ENCODE results near the gene PHRF1.

The PHRF1 gene

DNA sequence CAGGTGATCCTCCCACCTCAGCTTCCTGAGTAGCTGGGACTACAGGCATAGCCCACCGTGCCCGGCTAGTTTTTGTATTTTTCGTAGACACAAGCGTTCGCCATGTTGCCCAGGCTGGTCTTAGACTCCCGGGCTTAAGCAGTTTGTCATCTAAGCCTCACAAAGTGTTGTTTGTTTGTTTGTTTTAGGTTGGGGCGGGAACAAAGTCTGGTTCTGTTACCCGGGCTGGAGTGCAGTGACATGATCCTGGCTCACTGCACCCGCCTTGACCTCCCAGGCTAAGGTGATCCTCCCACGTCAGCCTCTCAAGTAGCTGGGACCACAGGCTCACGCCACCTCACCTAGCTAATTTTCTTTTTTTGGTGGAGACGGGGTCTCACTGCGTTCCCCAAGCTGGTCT is 26.9 kb downstream of the PHRF1 start:
- DNase-seq: no peak

DNA sequence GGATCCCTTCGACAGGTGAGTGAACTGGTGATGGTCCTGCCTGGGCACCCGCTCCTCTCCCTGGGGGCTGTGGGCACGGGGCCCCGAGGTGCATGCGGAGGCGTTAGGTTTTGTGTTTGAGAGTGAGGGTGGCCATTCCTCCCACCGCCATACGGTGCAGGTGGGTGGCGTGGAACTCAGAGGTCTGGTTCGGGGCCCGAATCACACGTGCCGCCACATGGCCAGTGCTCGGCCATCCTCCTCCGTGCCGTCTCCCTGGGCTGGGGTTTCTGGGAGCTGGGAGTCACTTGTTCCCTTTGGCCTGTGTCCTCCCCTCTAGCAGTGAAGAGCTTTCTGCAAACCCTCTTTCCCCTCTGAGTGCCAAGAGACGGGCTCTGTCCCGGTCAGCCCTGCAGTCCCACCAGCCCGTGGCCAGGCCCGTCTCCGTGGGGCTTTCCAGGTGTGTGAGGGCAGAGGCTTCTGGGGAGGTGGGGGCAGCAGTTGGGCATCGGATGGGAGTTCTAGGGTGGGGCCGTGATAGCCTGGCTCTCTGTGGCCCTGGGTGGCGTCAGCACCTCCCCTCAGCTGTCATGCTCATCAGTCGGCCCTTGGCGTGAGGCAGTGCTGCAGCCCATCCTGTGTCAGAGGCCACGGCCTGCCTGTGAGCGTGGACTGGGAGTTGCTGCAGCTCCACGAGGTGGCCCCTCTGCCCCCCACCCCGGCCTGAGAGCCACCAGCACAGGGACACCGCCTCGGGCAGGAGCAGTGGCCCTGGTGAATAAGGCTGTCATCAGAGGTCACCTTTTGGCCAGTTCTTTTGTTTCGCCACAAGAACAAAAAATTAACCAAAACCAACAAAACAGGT is 29.2 kb downstream of the PHRF1 start:
- DNase-seq: no peak

GRCh38 chr11:606245-606644 is 30.0 kb downstream of the PHRF1 start:
- DNase-seq: no peak

DNA sequence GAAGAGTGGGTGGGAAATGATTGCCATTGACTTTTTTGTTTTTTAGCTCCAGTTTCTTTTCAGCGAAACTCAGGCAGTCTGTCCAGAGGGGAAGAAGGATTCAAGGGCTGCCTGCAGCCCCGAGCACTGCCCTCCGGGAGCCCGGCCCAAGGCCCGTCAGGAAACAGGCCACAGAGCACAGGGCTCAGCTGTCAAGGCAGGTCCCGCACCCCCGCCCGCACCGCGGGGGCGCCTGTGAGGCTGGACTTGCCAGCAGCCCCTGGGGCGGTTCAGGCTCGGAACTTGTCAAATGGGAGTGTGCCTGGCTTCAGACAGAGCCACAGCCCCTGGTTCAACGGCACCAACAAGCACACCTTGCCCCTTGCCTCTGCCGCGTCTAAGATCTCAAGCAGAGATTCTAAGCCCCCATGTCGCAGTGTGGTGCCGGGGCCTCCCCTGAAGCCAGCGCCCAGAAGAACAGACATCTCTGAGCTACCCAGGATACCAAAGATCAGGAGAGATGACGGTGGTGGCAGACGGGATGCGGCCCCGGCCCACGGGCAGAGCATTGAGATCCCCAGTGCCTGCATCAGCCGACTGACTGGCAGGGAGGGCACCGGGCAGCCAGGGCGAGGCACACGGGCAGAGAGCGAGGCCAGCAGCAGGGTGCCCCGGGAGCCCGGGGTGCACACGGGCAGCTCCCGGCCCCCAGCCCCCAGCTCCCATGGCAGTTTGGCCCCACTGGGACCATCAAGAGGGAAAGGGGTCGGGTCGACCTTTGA is 30.9 kb downstream of the PHRF1 start:
- DNase-seq: no peak

DNA sequence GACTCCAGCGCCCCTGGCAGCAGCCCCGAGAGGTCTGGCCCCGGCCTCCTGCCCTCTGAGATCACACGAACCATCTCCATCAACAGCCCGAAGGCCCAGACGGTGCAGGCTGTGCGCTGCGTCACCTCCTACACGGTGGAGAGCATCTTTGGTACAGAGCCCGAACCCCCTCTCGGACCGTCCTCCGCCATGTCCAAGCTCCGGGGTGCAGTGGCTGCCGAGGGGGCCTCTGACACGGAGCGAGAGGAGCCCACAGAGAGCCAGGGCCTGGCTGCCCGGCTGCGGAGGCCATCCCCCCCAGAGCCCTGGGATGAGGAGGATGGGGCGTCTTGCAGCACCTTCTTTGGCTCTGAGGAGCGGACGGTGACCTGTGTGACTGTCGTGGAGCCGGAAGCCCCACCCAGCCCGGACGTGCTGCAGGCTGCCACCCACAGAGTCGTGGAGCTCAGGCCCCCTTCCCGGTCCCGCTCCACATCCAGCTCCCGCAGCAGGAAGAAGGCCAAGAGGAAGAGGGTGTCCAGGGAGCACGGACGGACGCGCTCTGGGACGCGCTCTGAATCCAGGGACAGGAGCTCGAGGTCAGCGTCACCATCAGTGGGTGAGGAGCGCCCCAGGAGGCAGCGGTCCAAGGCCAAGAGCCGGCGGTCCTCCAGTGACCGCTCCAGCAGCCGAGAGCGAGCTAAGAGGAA is 31.8 kb downstream of the PHRF1 start:
- DNase-seq: no peak

DNA sequence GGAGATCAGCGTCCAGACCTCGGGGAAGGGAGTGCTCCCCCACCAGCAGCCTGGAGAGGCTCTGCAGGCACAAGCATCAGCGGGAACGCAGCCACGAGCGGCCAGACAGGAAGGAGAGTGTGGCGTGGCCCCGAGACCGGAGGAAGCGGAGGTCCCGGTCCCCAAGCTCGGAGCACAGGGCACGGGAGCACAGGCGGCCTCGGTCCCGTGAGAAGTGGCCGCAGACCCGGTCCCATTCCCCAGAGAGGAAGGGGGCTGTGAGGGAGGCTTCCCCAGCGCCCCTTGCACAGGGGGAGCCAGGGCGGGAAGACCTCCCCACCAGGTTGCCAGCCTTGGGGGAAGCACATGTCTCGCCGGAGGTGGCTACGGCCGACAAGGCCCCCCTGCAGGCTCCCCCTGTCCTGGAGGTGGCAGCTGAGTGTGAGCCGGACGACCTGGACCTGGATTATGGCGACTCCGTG is 32.6 kb downstream of the PHRF1 start:
- DNase-seq: no peak

DNA sequence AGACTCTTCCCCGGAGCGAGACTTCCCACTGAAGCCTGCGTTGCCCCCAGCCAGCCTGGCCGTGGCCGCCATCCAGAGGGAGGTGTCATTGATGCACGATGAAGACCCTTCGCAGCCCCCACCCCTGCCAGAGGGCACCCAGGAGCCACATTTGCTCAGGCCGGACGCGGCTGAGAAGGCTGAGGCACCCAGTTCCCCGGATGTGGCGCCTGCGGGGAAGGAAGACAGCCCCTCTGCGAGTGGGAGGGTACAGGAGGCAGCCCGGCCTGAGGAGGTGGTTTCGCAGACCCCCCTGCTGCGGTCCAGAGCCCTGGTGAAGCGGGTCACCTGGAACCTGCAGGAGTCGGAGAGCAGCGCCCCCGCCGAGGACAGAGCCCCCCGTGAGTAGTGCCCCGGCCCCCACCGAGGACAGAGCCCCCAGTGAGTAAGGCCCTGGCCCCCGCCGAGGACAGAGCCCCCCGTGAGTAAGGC is 33.1 kb downstream of the PHRF1 start:
- DNase-seq: no peak

GRCh38 chr11:610146-610801 is 34.0 kb downstream of the PHRF1 start:
- no peak for DNase-seq

- DNase-seq: no peak
Observed at GRCh38 chr11:611001-611996, 35.0 kb downstream of the PHRF1 start.

- DNase-seq: peak in 1 of 2 experiments; percentile 44
Observed at GRCh38 chr11:612201-612960, 36.1 kb downstream of the PHRF1 start.

GRCh38 chr11:612961-613300 is 36.7 kb downstream of the PHRF1 start:
- DNase-seq: no peak

DNA sequence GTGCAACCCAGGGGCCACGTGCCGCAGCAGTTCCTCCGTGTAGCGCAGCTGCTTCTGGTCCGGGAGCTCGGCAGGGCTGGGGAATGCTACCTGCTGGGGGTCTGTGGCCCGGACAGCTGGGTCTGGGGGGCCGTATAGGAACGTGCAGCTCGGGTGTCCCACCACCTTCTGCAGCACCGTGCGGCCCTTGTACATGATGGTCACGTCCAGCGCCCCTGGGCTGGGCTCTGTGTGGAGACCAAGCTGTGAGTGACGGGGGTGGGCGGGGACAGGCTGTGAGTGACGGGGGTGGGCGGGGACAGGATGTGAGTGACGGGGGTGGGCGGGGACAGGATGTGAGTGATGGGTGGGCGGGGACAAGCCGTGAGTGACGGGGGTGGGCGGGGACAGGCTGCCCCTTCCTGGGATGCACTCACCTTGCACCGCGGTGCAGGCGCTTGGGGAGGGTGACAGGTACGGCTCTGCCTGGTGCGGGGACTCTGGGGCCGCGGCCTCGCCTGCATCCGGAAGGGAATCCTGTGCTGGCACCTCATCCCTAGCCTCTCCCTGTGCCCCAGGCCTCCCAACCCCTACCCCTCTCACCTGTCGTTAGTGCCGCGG is 37.2 kb downstream of the PHRF1 start:
- DNase-seq: peak; percentile 28 to 40

DNA sequence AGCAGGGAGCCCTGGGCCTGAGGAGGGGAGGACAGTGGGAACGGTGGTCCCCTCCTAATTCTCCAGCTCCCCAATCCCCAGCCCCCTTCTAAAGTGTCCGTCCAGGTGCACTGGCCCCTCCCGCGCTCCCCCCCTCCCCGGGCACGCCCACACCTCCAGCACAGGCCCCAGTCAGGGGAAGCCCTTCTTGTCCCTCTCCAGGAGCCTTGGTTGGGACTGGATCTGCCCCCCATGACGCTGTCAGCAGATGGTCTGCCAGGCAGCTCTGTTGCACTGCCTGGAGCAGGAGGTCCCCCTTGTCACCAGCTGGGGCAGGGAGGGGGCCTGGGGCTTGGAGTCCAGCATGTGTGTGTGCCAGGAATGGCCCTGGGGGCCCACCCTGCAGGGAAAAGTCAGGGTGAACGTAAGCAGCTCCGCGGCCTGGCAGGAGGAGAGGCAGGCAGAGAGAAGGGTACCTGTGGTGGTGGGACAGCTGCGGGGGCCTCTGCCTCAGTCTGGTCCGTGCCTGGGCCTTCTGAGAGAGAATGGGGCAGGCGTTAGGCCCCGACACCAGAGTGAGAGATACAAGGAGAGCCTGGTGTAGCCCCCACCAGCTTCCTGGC is 37.9 kb downstream of the PHRF1 start:
- DNase-seq: no peak

GRCh38 chr11:614623-615503 is 38.6 kb downstream of the PHRF1 start:
- DNase-seq: no peak

DNA sequence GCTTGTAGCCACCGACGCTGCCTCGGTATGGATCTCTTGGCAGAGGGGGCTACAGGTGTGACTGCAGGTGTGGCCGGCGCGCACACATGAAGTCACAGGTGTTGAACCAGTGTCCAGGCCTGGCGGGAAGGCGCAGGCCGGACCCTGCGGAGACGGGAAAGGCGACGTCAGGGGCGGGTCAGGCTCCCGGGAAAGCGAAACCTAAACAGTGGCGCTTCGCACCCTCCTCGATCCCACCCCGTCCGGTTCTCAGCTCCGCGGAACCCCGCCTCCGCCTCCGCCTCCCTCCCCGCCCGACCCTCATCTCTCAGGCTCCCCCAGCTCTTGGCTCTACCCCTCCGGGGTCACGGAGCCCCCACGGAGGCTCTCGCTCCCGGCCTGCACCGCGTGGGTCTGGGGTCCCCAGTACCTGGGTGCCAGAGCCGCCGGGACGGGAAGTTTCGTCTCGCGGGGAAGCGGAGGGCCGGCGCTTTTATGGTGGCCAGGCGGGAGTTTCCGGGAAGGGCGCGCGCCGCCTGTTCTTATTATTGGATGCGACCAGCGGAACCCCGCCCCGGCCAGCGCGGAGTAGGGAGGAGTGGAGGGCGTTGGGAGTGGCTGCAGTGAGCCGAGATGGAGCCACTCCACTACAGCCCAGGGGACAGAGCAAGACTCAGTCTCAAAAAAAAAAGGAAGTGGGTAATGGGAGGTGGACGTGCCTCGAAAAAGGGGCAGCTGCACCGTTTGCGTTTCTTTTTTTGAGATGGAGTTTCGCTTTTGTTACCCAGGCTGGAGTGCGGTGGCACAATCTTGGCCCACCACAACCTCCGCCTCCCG is 39.4 kb downstream of the PHRF1 start, which contains the start of gene IRF7:
IRF7 (minus strand) TSS at position 447 of the 816 bp plus-strand sequence. CDS start 586 bp downstream, outside the sequence.
- DNase-seq: peak; percentile 62 to 87

DNA sequence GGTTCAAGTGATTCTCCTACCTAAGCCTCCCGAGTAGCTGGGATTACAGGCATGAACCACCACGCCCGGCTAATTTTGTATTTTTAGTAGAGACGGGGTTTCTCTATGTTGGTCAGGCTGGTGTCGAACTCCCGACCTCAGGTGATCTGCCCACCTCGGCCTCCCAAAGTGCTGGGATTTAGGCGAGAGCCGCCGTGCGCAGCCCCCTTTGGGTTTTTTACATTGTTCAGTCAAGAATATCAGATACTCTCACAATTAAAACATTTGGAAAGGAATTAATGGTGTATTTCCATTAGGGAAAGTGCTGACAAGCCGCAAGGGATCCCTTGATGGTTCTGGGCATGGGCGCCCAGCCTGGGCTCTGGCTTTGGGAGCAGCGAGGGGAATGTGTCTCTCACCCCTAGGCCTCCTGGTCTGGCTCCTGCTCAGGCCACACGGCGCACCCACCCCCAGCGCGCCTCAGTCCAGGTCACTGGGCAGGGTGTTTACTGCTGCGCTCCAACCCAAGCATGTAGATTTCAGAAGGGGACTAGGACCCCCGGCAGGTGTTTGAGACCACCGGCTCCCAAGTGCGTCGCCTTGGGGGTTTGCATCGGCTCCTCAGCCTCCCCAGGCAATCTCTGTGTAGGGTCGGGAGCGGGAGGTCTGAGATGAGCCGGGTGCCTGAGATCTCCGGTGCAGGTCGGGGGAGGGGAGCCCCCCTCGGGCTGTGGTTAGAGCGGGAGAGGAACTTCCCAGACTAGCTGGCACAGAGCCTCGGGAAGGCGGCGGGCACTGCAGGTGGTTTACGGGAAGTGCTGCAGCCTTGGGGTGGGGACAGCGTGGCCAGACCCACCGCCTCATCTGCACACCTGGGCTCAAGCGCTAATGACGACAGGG is 40.3 kb downstream of the PHRF1 start:
- no peak for DNase-seq
